NCI-H526 (cell line): ENCODE results near the gene AVPR2.

ENCODE experiments used
- DNase-seq, 2 experiments: peaks; one replicate each; lab custom pipeline; 2025; lab: John Stamatoyannopoulos, UW

The AVPR2 gene

DNA sequence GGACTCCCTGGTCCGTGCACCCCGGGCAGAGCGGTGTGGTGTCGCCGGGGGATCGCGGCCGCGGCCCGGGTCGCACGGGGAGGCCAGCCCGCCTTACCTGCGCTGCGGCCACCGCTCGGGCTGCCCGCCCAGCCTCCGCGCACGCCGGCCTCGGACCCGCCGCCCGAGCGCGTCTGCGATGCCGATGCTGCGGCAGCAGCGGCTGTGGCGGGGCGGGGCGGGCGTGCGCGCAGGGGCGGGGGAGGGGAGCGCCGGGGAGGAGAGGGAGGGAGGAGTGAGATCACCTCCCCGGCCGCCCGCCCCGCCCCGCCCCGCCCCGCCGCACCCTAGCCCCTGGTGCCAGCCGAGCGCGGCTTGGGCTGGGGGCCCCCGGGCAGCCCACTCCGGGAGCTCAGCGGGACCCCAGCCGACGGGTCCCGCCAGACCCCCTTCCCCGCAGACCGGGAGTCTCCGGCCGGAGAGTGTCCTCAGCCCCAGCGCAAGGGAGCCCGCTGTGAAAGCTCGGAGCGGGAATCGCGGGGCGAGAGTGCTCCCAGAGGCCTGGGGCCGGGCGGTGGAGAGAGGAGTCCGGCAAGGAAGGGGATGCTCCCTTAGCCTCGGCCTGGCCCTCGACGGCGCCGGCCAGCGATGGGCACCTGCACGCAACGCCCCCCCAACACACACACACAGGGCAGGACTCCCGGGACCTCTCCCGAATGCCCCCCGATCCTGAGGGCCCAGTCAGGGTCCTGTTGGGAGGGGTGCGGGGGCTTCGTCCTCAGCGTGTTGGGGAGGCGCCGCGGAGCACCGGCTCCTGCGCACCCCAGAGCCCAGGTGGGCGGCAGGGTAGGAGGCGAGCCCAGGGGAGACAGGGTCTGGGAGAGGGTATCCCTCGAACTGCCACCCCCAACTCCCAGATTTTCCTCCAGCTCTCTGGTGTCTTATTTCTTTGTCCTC is 18.2 kb upstream of the AVPR2 start, which contains the start of gene L1CAM:
TSS of gene L1CAM (minus strand) at position 206 of the 936 bp plus-strand sequence. CDS start 10,337 bp downstream, outside the sequence.
- peak in 1 of 2 experiments; percentile 61 for DNase-seq

DNA sequence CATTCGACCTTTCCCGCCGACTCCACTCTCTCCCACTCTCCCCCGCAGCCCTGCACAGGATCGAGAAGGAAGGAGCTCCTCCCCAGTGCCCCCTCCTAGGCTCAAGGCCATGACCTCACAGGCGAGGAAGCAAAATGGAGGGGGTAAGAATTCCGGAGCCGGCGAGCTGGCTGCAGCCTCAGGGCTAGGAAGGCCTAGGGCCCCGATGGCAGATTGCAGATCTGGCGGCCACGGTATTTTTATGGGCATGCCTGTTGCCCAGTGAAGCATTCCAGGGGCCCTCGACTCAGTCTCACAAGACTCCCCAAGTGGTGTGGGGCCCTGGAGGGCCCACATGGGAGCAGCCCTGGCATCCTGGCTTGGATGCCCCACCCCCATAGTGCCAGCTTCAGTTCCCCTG is 17.6 kb upstream of the AVPR2 start:
- DNase-seq = no peak

DNA sequence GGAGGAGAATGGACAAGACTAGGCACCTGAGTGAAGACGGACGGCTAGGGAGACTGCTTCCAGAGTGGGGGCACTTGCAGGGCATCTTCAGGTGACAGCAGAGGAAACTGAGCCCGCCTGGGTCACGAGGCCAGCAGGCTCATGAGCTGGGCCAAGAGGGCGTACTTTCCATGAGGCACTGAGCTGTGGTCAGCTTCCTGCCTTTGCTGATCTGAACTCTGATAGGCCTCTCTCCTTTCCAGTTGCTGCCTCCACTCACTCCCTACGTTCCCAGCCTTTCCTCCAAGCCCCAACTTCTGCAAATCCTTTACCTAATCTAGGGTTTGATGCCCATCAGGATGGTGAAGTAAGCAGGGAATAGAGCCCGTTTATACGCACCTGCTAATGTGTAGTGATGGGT is 17.1 kb upstream of the AVPR2 start:
- no peak for DNase-seq

GRCh38 chrX:153888344-153888743 is 16.1 kb upstream of the AVPR2 start:
- DNase-seq = no peak

DNA sequence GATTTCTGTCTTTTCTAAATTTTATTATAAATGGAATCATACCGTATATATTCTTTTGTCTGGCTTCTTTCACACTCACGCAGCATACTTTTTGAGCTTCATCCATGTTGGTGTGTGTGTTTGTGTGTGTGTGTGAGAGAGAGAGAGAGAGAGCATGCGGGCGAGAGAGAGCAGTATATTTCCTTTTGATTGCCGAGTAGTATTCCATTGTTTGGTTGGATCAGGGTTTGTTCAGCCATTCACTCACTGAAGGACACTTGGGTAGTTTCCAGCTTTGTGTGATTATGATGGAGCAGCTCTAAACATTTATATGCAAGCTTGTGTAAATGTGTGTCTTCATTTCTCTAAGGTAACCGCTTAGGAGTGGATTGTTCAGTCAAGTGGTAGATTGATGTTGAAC is 15.3 kb upstream of the AVPR2 start:
- no peak for DNase-seq

DNA sequence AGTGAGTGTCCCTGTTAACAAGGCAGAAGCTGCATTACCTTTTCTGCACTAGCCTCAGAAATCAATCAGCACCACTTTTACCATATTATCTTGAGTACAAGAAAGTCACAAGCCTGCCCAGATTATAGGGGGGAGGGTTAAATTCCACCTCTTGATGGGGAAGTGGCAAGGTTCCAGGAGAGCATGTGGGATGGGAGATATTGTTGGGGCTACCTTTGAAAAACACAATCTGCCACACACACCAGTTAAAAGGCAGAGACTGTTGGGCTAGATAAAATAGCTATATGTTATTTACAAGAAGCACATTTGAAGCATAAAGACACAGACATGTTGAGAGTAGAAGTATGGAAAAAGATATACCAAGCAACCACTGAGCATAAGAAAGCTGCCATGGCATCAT is 6.6 kb upstream of the AVPR2 start:
- no peak for DNase-seq

- DNase-seq = peak in 1 of 2 experiments; percentile 58
These were observed 3.4 kb upstream of the AVPR2 start for GRCh38 chrX:153900831-153901752.

GRCh38 chrX:153901753-153902140 is 2.7 kb upstream of the AVPR2 start:
- no peak for DNase-seq

- DNase-seq = no peak
These were observed 2.1 kb upstream of the AVPR2 start for GRCh38 chrX:153902385-153902784.

DNA sequence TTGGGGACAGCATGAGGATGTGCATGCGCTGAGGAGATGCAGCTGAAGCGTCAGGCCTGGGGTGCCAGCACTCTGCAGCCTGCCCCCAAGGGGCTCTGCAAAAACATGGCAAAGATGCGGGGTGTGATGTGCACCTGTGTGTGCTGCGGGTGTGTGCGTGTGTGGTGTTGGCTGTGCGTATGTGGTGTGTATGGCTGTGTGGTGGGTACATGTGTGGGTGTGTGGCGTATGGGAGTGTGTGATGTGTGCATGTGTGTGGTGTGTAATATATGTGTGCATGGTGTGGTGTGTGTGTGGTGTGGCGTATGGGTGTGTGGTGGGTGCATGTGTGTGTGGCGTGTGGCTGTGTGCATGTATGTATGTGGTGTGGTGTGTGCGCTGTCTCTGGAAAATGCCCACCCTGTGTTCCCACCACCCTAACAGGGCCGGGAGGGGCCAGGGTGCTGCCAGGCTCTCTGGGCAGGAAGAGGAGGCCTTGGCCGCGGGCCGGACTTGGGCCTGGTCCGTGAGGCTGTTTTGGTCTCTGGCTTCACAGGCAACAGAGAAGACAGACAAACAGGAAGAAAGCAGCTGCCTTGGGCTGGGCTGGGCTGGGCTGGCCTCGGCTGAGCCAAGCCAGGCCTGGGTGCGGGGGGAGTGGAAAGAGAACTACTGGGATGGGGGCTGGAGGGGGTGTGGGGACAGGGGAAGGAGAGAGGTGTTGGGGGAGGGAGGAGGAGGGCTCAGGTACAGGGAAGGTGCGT is 1.1 kb upstream of the AVPR2 start:
- no peak for DNase-seq

- no peak for DNase-seq
These were observed 1.1 kb downstream of the AVPR2 start for GRCh38 chrX:153905481-153906095.

DNA sequence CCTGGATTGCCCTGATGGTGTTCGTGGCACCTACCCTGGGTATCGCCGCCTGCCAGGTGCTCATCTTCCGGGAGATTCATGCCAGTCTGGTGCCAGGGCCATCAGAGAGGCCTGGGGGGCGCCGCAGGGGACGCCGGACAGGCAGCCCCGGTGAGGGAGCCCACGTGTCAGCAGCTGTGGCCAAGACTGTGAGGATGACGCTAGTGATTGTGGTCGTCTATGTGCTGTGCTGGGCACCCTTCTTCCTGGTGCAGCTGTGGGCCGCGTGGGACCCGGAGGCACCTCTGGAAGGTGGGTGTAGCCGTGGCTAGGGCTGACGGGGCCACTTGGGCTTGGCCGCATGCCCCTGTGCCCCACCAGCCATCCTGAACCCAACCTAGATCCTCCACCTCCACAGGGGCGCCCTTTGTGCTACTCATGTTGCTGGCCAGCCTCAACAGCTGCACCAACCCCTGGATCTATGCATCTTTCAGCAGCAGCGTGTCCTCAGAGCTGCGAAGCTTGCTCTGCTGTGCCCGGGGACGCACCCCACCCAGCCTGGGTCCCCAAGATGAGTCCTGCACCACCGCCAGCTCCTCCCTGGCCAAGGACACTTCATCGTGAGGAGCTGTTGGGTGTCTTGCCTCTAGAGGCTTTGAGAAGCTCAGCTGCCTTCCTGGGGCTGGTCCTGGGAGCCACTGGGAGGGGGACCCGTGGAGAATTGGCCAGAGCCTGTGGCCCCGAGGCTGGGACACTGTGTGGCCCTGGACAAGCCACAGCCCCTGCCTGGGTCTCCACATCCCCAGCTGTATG is 1.8 kb downstream of the AVPR2 start:
- no peak for DNase-seq

- DNase-seq = no peak
These were observed 3.0 kb downstream of the AVPR2 start for GRCh38 chrX:153907456-153907855.

- DNase-seq = no peak
These were observed 3.9 kb downstream of the AVPR2 start for GRCh38 chrX:153908219-153908860.

- DNase-seq = no peak
These were observed 4.8 kb downstream of the AVPR2 start for GRCh38 chrX:153909024-153909979.

DNA sequence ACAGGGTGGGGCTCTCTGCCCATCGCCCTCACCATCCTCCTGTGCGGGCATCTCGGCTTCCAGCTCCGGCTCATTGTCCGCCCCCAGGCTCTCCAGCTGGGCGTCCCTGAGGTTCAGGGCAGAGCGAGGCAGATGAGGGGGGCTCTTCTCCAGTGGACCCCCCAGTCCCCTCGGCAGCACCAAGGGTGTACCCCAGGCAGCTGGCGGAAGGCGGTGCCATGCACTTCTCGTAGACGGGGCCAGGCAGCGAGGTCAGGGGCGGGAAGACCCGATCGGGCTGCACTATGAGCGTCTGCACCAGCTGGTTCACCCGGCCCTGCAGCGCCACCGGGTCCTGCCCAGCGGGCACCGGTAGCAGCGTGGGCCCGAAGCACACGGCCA is 5.5 kb downstream of the AVPR2 start:
- DNase-seq = no peak

- DNase-seq = no peak
These were observed 6.0 kb downstream of the AVPR2 start for GRCh38 chrX:153910446-153910845.

DNA sequence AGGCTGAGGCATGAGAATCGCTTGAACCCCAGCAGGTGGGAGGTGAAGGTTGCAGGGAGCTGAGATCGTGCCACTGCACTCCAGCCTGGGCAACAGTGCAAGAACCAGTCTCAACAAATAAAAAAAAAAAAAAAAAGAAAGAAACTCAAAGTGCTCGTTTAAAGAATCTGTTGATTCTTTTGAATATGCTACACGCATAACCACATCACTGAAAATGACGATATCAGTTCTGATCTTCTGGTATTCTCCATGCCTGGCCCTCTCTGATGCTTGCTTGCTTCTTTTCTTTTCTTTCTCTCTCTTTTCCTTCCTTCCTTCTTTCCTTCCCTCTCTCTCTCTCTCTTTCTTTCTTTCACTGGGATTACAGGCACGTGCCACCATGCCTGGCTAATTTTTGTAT is 7.3 kb downstream of the AVPR2 start:
- DNase-seq = no peak

- DNase-seq = no peak
These were observed 8.7 kb downstream of the AVPR2 start for GRCh38 chrX:153913211-153913610.
